Neural crest cell (in vitro differentiated cells): ENCODE data around the gene SRRD. TPM values are rescaled to one million over a fixed set of nuclear protein-coding genes. Genes with fewer than 3 reads are reported as not detected.

ENCODE experiments used
- DNase-seq: peaks from one replicate; pipeline ENCODE4 v3.0.0; 2021; ENCODE audit warnings: low read depth, mixed read lengths, low spot score
- H3K27ac Mint-ChIP-seq: one replicate; pipeline ENCODE4 v1.8.0; 2021; ENCODE audit warnings: mild to moderate bottlenecking, mixed read lengths; ENCODE audit not compliant: unreplicated experiment
- H3K27me3 Mint-ChIP-seq: 2 replicates; pipeline ENCODE4 v1.8.0; 2021; ENCODE audit warnings: low read depth, mild to moderate bottlenecking, mixed read lengths
- H3K36me3 Mint-ChIP-seq: 2 replicates; pipeline ENCODE4 v1.8.0; 2021; ENCODE audit warnings: low read depth, mild to moderate bottlenecking, mixed read lengths
- H3K4me1 Mint-ChIP-seq: 2 replicates; pipeline ENCODE4 v1.8.0; 2021; ENCODE audit warnings: mixed read lengths
- H3K4me3 Mint-ChIP-seq: one replicate; pipeline ENCODE4 v1.8.0; 2021; ENCODE audit warnings: mild to moderate bottlenecking, mixed read lengths
- H3K9me3 Mint-ChIP-seq: 2 replicates; pipeline ENCODE4 v1.8.0; 2021; ENCODE audit warnings: mixed read lengths
- total RNA-seq: library from RNA; stranded (reverse); gene quantifications from 2 replicates; pipeline ENCODE4 v1.2.1, GENCODE V29; 2021
- TF ChIP-seq, protein P1 (sequence below): fragments of 200-600 bp; sonication (generic); conservative IDR thresholded peaks from 2 replicates; pipeline ENCODE4 v1.5.0; 2021; ENCODE audit warnings: antibody characterized with exemption, mild to moderate bottlenecking

Gene SRRD
- total RNA-seq, 1 donor from 2014 or later, result 30.8 TPM

DNA sequence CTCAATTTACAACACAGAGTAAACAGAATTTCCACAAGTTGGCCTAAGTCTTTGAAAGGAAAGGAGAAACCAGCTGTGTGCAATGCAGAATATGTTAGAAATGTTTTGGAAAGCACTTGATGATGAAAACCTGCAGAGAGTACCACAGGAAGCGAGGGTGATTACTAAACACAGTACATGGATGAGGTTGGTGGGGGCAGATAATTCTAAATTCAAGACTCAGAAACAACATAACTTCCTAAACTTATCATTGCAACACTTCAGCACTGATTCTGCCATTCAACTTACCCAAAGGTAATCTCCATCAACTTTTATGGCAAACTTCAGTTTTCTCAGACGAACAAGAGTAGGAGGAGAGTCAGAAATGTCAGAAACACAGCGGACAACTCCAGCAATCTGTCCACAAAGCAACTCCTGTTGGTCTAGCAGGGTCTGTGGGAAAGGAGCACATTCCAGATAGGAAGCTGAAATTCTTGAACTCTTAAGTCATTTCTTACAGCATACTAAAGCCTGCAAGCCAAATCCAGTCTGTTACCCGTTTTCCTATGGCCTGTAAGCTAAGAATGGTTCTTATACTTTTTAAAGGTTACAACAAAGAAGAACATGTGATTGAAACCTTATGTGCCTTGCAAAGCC, 6.9 kb upstream of the SRRD start:
- TF ChIP-seq, protein P1, sequence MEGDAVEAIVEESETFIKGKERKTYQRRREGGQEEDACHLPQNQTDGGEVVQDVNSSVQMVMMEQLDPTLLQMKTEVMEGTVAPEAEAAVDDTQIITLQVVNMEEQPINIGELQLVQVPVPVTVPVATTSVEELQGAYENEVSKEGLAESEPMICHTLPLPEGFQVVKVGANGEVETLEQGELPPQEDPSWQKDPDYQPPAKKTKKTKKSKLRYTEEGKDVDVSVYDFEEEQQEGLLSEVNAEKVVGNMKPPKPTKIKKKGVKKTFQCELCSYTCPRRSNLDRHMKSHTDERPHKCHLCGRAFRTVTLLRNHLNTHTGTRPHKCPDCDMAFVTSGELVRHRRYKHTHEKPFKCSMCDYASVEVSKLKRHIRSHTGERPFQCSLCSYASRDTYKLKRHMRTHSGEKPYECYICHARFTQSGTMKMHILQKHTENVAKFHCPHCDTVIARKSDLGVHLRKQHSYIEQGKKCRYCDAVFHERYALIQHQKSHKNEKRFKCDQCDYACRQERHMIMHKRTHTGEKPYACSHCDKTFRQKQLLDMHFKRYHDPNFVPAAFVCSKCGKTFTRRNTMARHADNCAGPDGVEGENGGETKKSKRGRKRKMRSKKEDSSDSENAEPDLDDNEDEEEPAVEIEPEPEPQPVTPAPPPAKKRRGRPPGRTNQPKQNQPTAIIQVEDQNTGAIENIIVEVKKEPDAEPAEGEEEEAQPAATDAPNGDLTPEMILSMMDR, result no peak
- Mint-ChIP-seq H3K4me1 (peaks cover 33% of the 10 kb centered on the region), H3K4me3 (no peak overlapping the region), H3K9me3 (no peaks in the 10 kb centered on the region), H3K27me3 (no peaks in the 10 kb centered on the region), H3K36me3 (no peaks in the 10 kb centered on the region), H3K27ac (no peak overlapping the region)
- DNase-seq, result no peak

DNA sequence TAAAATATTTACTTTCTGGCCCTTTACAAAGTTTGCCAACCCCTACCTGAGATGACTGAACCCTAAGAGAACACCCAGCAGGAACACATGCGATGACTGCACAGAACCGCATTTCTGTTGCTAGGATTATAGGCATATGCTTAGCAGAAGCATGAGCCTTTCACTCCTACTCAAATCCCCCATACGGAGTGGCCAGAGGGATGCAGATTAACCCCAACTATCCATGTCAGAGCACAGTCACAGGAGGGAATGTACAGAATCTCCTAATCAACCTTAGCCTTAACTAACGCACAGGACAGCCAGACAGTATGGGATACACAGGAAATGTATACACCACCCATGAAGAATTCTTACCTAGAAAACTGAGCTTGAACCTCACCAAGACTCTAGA, 6.3 kb upstream of the SRRD start:
- no peak overlapping the region for H3K4me3 Mint-ChIP-seq
- DNase-seq, result no peak
- H3K9me3 Mint-ChIP-seq, result no peaks in the 10 kb centered on the region
- no peaks in the 10 kb centered on the region for H3K27me3 Mint-ChIP-seq
- H3K4me1 Mint-ChIP-seq, result peaks cover 38% of the 10 kb centered on the region
- no peaks in the 10 kb centered on the region for H3K36me3 Mint-ChIP-seq
- H3K27ac Mint-ChIP-seq, result peak overlapping the region; percentile 8
- TF ChIP-seq, protein P1, result no peak

DNA sequence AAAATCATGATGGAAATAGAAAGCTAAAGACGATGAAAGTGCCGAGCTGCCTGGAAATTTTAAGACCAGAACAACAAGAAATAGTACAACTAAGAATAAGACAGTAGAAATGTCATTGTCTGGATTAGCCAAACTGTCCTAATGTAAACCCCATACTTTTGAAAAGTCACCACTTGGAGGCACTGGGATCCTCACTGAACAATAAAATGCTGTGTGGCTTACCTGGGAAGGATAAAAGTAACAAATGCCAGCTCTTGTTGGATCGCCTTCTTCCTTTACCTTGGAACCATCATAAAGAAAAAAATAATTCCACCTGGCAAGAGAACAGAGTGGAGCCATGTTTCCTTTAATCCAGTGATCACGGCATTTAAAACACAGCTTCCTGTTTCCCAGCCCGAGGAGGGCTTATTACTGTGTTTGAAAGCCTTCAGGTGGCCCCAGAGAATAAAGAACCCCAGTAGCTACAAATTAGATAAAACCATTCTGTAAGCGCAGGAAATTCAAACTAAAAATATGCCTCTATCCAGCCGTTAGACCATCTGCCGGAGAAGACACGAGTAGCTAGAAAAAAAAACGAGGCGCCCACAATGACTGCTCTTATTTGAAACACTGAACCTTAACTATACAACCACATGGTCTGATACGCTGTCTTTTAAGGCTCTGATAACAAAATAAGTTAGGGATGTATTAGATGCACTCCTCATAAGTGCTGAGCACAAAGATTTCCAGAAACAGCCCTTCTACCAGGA, 4.5 kb upstream of the SRRD start:
- TF ChIP-seq, protein P1, result no peak

DNA sequence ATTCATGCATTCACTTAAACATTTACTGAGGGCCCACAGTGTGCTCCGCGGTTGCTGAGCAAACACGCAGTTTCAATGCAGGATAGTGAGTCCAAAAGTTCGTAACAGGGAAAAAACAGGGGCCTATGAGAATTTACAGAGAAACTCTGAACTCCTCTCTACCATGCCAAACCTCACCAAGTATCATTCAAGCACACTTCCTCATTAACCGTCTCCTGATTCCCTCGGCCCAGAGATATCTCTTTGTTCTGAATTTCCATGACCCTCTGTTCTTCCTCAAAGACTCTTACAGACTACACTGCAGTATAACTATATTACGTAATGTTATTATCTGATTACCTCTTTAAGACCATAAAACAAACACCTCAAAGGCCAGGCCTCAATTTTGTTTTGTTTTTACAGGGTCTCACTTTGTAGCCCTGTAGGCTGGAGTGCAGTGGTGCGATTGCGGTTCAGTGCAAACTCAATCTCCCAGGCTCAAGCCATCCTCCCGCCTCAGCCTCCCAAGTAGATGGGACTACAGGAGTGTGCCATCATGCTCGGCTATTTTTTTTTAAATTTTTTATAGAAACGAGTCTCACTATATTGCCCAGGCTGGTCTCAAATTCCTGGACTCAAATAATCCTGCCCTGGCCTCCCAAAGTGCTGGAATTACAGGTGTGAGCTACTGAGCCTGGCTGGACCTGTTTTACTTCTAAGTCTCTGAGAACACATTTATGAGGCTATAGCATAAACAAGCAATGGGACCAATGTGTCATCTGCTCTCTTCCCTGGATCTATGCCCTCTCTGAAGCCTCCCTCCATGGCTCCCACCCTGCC, 3.7 kb upstream of the SRRD start:
- H3K27me3 Mint-ChIP-seq, result no peaks in the 10 kb centered on the region
- peaks cover 58% of the 10 kb centered on the region for H3K4me1 Mint-ChIP-seq
- H3K27ac Mint-ChIP-seq, result peak overlapping the region; percentile 58
- TF ChIP-seq, protein P1, result no peak
- no peaks in the 10 kb centered on the region for H3K9me3 Mint-ChIP-seq
- H3K36me3 Mint-ChIP-seq, result no peaks in the 10 kb centered on the region
- no peak for DNase-seq
- H3K4me3 Mint-ChIP-seq, result peak overlapping the region; percentile 45

More for the DNA sequence above, 4.5 kb upstream of the SRRD start:
- peaks cover 51% of the 10 kb centered on the region for H3K4me1 Mint-ChIP-seq
- no peaks in the 10 kb centered on the region for H3K9me3 Mint-ChIP-seq
- H3K4me3 Mint-ChIP-seq, result peak overlapping the region; percentile 38
- no peak for DNase-seq
- peak overlapping the region; percentile 52 for H3K27ac Mint-ChIP-seq
- H3K36me3 Mint-ChIP-seq, result no peaks in the 10 kb centered on the region
- H3K27me3 Mint-ChIP-seq, result no peaks in the 10 kb centered on the region

DNA sequence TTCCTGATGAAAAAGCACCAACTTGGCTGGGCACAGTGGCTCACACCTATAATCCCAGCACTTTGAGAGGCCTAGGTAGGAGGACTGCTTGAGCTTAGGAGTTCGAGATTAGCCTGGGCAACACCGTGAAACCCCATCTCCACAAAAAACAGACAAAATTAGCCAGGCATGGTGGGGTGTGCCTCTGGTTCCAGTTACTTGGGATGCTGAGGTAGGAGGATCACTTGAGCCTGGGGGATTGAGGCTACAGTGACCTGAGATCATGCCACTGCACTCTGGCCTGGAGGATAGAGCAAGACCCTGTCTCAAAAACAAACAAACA, 3.1 kb upstream of the SRRD start:
- H3K4me3 Mint-ChIP-seq, result peak overlapping the region; percentile 45
- H3K36me3 Mint-ChIP-seq, result no peaks in the 10 kb centered on the region
- TF ChIP-seq, protein P1, result no peak
- peak overlapping the region; percentile 58 for H3K27ac Mint-ChIP-seq
- H3K27me3 Mint-ChIP-seq, result no peaks in the 10 kb centered on the region
- DNase-seq, result no peak
- H3K4me1 Mint-ChIP-seq, result peaks cover 64% of the 10 kb centered on the region
- no peaks in the 10 kb centered on the region for H3K9me3 Mint-ChIP-seq
